ENCODE data around the gene RRBP1.
A peak's percentile ranks its signal among the peaks of the same experiment; 100 is the strongest.

The RRBP1 gene

DNA sequence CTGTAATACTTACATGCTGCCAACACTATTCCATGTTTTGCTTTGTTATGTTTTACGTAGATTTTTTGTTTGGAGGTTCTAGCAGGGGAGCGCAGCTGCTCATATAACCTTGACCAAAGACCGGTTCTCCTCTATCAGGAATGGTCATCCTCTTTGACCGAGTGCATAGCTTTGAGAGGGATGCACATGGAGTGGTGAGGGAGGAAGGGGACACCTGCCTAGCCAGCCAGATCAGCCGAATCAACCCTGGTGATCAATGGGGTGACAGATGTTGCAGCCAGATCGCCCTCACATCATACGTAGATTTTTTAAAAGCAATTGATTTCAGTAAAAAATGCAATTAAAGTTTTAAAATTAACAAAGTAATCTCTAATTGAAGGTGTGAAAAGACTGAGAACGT is 105.8 kb downstream of the RRBP1 start:
- no peak for DNase-seq (ENCODE audit: low read depth in 3 of 3, low spot score in 1 of 3)

- no peak for DNase-seq (ENCODE audit: low read depth in 3 of 3, low spot score in 1 of 3)
These were observed 108.6 kb downstream of the RRBP1 start for GRCh38 chr20:17573463-17573862.

- no peak for DNase-seq (ENCODE audit: low read depth in 3 of 3, low spot score in 1 of 3)
These were observed 109.9 kb downstream of the RRBP1 start for GRCh38 chr20:17572034-17572638.

- no peak for DNase-seq (ENCODE audit: low read depth in 3 of 3, low spot score in 1 of 3)
These were observed 110.9 kb downstream of the RRBP1 start for GRCh38 chr20:17571153-17571527.

GRCh38 chr20:17570347-17571152 is 111.5 kb downstream of the RRBP1 start:
- no peak for DNase-seq (ENCODE audit: low read depth in 3 of 3, low spot score in 1 of 3)

DNA sequence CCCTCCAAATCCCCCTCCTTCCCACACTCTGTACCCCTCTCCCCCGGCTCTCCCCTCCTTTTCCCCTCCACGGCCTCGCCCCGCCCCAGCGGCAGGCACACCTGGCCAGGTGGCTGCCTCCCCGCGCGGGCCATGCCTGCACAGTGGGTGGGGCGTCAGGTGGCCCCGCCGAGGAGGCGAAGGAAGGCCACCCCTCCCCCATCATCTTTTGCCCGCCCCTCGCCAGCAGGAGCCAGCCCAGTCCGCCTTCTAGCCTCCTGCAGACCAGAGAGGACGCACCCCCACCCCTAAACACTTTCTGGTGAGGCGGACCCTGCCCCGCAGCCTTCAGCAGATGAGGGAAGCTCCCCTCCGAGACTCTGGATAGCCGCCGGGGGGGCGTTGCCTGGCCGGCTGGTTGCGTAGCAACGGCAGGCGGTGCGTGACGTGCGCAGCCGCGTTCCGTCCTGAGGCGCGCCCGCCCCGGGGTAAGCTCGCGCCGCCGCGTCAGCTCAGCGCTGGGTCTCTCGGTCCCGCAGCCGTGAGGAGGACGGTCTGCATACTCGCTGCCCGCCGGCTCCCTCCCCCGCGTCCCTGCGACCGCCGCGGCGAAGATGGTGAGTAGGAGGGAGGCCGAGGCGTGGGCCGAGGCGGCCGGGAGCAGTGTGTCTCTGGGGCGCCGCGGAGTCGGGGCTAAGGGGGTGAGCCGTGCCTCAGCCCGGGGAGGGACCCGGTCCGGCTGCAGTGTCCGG is 112.3 kb downstream of the RRBP1 start, which contains the start of gene DSTN:
TSS of gene DSTN (plus strand) at position 460 of the 731 bp plus-strand sequence. CDS start at position 594, 134 bp downstream.
- peak; percentile 59 to 76 (median 74) for DNase-seq (ENCODE audit: low read depth in 3 of 3, low spot score in 1 of 3)

GRCh38 chr20:17568972-17569521 is 113.0 kb downstream of the RRBP1 start:
- DNase-seq (ENCODE audit: low read depth in 3 of 3, low spot score in 1 of 3): no peak

- DNase-seq (ENCODE audit: low read depth in 3 of 3, low spot score in 1 of 3): no peak
These were observed 113.8 kb downstream of the RRBP1 start for GRCh38 chr20:17568045-17568788.

GRCh38 chr20:17566345-17566744 is 115.7 kb downstream of the RRBP1 start:
- no peak for DNase-seq (ENCODE audit: low read depth in 3 of 3, low spot score in 1 of 3)

DNA sequence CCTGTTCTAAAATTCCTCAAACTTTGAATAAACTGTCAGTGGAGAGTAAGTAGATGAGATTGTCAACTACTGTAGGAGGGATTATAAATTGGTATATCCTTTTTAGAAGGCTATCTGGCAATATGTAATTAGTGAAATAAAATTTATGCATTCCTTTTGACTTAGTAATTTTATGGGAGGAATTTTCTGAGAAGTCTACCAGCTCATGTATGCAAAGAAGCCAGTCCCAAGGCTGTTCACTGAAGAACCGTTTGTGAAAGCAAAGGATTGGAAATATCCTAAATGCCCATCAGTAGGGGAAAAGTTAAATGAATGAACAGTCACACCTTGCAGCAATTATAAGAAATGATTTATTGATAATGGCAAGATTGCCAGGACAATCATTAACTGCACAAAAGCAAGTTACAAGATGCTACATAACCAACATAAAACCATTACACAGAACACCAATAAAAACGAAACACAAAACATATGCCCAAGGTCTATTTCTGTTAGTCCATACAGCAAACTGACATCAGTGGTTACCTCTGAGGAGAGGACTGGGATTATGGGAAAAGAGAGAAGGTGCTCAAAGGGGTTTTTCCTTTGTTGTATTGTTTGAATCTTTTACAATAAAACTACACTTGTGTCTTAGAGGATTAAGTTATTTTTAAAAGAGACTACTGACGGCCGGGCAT is 116.7 kb downstream of the RRBP1 start:
- DNase-seq (ENCODE audit: low read depth in 3 of 3, low spot score in 1 of 3): no peak

Data from stimulated activated CD4-positive, alpha-beta T cell treated with anti-CD3 and anti-CD28 coated beads, TNF-alpha, amount 100 ng/mL, for 1 hour (primary cell).